ENCODE measurements around the gene PRKCH.

DNA sequence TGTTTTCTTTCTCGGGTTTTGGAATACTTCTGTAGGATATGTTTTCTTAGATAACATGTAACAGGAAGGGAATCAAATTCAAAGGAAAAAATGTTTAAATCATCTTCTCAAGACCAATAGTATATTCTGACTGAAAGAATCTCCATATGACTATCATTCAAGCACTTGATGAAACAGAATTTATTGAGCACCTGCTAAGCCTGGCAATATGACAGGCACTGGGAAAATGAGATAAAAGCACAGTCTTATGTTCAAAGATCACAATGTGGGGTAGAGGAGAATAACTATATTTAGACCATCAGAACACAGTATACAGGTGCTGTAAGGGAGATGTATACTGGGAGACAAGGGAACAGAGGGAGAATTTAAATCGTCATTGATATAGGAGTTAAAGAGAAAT is 21.2 kb upstream of the PRKCH start:
- TF ChIP-seq, protein P1, sequence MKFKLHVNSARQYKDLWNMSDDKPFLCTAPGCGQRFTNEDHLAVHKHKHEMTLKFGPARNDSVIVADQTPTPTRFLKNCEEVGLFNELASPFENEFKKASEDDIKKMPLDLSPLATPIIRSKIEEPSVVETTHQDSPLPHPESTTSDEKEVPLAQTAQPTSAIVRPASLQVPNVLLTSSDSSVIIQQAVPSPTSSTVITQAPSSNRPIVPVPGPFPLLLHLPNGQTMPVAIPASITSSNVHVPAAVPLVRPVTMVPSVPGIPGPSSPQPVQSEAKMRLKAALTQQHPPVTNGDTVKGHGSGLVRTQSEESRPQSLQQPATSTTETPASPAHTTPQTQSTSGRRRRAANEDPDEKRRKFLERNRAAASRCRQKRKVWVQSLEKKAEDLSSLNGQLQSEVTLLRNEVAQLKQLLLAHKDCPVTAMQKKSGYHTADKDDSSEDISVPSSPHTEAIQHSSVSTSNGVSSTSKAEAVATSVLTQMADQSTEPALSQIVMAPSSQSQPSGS (IDR thresholded peaks at IDR 0.05; ENCODE audit: low read length) = no peak
- TF ChIP-seq, protein P2, sequence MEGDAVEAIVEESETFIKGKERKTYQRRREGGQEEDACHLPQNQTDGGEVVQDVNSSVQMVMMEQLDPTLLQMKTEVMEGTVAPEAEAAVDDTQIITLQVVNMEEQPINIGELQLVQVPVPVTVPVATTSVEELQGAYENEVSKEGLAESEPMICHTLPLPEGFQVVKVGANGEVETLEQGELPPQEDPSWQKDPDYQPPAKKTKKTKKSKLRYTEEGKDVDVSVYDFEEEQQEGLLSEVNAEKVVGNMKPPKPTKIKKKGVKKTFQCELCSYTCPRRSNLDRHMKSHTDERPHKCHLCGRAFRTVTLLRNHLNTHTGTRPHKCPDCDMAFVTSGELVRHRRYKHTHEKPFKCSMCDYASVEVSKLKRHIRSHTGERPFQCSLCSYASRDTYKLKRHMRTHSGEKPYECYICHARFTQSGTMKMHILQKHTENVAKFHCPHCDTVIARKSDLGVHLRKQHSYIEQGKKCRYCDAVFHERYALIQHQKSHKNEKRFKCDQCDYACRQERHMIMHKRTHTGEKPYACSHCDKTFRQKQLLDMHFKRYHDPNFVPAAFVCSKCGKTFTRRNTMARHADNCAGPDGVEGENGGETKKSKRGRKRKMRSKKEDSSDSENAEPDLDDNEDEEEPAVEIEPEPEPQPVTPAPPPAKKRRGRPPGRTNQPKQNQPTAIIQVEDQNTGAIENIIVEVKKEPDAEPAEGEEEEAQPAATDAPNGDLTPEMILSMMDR (IDR thresholded peaks at IDR 0.05 in 2 of 3, conservative IDR thresholded peaks at IDR 0.05 in 1 of 3; ENCODE audit: control insufficient read depth in 2 of 3, extremely low read depth in 1 of 3, insufficient read depth in 1 of 3, low read depth in 3 of 3, low read length in 3 of 3) = no peak
- TF ChIP-seq, protein P3, sequence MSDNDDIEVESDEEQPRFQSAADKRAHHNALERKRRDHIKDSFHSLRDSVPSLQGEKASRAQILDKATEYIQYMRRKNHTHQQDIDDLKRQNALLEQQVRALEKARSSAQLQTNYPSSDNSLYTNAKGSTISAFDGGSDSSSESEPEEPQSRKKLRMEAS (IDR thresholded peaks at IDR 0.05; ENCODE audit: low read depth, low read length) = no peak
- TF ChIP-seq, protein P4, sequence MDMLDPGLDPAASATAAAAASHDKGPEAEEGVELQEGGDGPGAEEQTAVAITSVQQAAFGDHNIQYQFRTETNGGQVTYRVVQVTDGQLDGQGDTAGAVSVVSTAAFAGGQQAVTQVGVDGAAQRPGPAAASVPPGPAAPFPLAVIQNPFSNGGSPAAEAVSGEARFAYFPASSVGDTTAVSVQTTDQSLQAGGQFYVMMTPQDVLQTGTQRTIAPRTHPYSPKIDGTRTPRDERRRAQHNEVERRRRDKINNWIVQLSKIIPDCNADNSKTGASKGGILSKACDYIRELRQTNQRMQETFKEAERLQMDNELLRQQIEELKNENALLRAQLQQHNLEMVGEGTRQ (IDR thresholded peaks at IDR 0.05; ENCODE audit: borderline replicate concordance, low read depth, low read length) = no peak

Data from GM12878 (cell line).